Epithelial cell of esophagus (primary cell): Measurements from ENCODE around the gene B3GAT3.
"Not testable (repeated sequence)": the region's sequence is repeated elsewhere in the genome, so short reads cannot be mapped to it uniquely, and the experiment has no call there.

ENCODE experiments used
- DNase-seq: peaks from one replicate; pipeline ENCODE4 v3.0.0; 2010; ENCODE audit warnings: low read depth
- H3K4me3 ChIP-seq: 2 replicates; pipeline ENCODE4 v1.5.1; 2011; ENCODE audit warnings: mild to moderate bottlenecking, low read length, control low read depth
- CTCF ChIP-seq: IDR thresholded peaks from 2 replicates; pipeline ENCODE4 v1.5.1; 2011; ENCODE audit warnings: low read depth, mild to moderate bottlenecking, low read length, control low read depth, inconsistent platforms; ENCODE audit not compliant: insufficient read depth; ENCODE audit errors: missing control alignments

Gene B3GAT3

GRCh38 chr11:62574363-62575071 lies 47.3 kb downstream of the B3GAT3 start:
- peak overlapping the region; percentile 99 for H3K4me3 ChIP-seq
- DNase-seq = no peak
- no peak for TF ChIP-seq CTCF

GRCh38 chr11:62573592-62574362 lies 48.0 kb downstream of the B3GAT3 start, which contains the start of gene EEF1G:
Gene EEF1G (minus strand): TSS chr11:62573891. CDS start chr11:62573842, 49 bp downstream.
- TF ChIP-seq CTCF = no peak
- DNase-seq = peak; percentile 100
- peak within 1 kb of the TSS; percentile 99 for H3K4me3 ChIP-seq

GRCh38 chr11:62573006-62573591 lies 48.7 kb downstream of the B3GAT3 start:
- no peak for TF ChIP-seq CTCF
- peak overlapping the region; percentile 99 for H3K4me3 ChIP-seq
- DNase-seq = no peak

GRCh38 chr11:62572431-62572830 lies 49.4 kb downstream of the B3GAT3 start:
- TF ChIP-seq CTCF = no peak
- H3K4me3 ChIP-seq = peak overlapping the region; percentile 99
- DNase-seq = no peak

- DNase-seq, H3K4me3 ChIP-seq: not testable (repeated sequence)
Measured at GRCh38 chr11:62571493-62571892, 50.3 kb downstream of the B3GAT3 start.

GRCh38 chr11:62570903-62571302 lies 50.9 kb downstream of the B3GAT3 start:
- DNase-seq, H3K4me3 ChIP-seq: not testable (repeated sequence)

- DNase-seq = no peak
- no peak for TF ChIP-seq CTCF
- no peak overlapping the region for H3K4me3 ChIP-seq
Measured at GRCh38 chr11:62569611-62570010, 52.2 kb downstream of the B3GAT3 start.
